CD4-positive, alpha-beta T cell treated with Interleukin-10 for 1 hour (primary cell): ENCODE measurements around the gene ADGRL3.
"Not testable (repeated sequence)": the region's sequence is repeated elsewhere in the genome, so short reads cannot be mapped to it uniquely, and the experiment has no call there.

ENCODE experiments used
- DNase-seq: peaks from one replicate; pipeline ENCODE4 v3.0.0-alpha.2; 2020

Gene ADGRL3

GRCh38 chr4:61373901-61374440 lies 173.8 kb downstream of the ADGRL3 start:
- DNase-seq = no peak

GRCh38 chr4:61374447-61374891 lies 174.3 kb downstream of the ADGRL3 start:
- DNase-seq = no peak

- DNase-seq = no peak
Measured at GRCh38 chr4:61375301-61375700, 175.2 kb downstream of the ADGRL3 start.

GRCh38 chr4:61376301-61376700 lies 176.2 kb downstream of the ADGRL3 start:
- no peak for DNase-seq

- no peak for DNase-seq
Measured at GRCh38 chr4:61379406-61379805, 179.3 kb downstream of the ADGRL3 start.

GRCh38 chr4:61380865-61381264 lies 180.7 kb downstream of the ADGRL3 start:
- DNase-seq = no peak

GRCh38 chr4:61385256-61385655 lies 185.1 kb downstream of the ADGRL3 start:
- DNase-seq = no peak

- not testable (repeated sequence) for DNase-seq
Measured at GRCh38 chr4:61387372-61387771, 187.2 kb downstream of the ADGRL3 start.

- DNase-seq = no peak
Measured at GRCh38 chr4:61389640-61390039, 189.5 kb downstream of the ADGRL3 start.

- no peak for DNase-seq
Measured at GRCh38 chr4:61395754-61396153, 195.6 kb downstream of the ADGRL3 start.

GRCh38 chr4:61397174-61397573 lies 197.0 kb downstream of the ADGRL3 start:
- no peak for DNase-seq

GRCh38 chr4:61400439-61401038 lies 200.4 kb downstream of the ADGRL3 start:
- DNase-seq = no peak

- DNase-seq = no peak
Measured at GRCh38 chr4:61401771-61402170, 201.6 kb downstream of the ADGRL3 start.

- DNase-seq = no peak
Measured at GRCh38 chr4:61405307-61405706, 205.2 kb downstream of the ADGRL3 start.

GRCh38 chr4:61406677-61407076 lies 206.6 kb downstream of the ADGRL3 start:
- no peak for DNase-seq

GRCh38 chr4:61407642-61408618 lies 207.8 kb downstream of the ADGRL3 start:
- DNase-seq = no peak

GRCh38 chr4:61408861-61409260 lies 208.7 kb downstream of the ADGRL3 start:
- DNase-seq = no peak

GRCh38 chr4:61411241-61411640 lies 211.1 kb downstream of the ADGRL3 start:
- no peak for DNase-seq

- DNase-seq = no peak
Measured at GRCh38 chr4:61425315-61425714, 225.2 kb downstream of the ADGRL3 start.

GRCh38 chr4:61426229-61426628 lies 226.1 kb downstream of the ADGRL3 start:
- DNase-seq = no peak

- no peak for DNase-seq
Measured at GRCh38 chr4:61427099-61427817, 227.1 kb downstream of the ADGRL3 start.

- DNase-seq = no peak
Measured at GRCh38 chr4:61427818-61428495, 227.8 kb downstream of the ADGRL3 start.

- no peak for DNase-seq
Measured at GRCh38 chr4:61428950-61429349, 228.8 kb downstream of the ADGRL3 start.
